HTERT RPE-1 (cell line): Measurements from ENCODE around the gene HDGF.

Experiments
- in situ Hi-C: fragments of 300-500 bp; cut with MboI; formaldehyde crosslinking; loops from 4 replicates; pipeline ENCODE4 v1.14.3; 2020; ENCODE audit warnings: low sequenced_read_pairs

Gene HDGF

GRCh38 chr1:156726549-156727226 is 24.8 kb downstream of the HDGF start:
- in situ Hi-C loops = no loop called here

GRCh38 chr1:156725683-156726280 is 25.7 kb downstream of the HDGF start:
- in situ Hi-C loops = no loop called here

DNA sequence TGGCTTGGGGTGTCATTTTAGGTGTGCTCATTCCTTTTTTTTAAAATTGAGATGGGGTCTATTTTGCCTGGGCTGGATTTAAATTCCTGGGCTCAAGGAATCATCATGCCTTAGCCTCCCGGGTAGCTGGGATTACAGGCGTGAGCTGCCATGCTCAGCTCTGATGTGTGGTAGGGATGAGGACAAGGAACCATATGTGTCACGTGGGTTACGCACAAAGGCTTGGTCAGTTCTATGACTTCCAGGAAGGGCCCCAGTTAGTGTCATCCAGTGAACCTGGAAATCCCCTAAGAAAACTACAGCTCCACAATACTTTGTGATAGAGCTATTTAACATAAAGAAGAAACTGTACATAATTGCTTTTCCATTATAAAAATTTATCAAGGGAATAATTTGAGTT is 29.9 kb downstream of the HDGF start:
- in situ Hi-C loops = no loop called here

- in situ Hi-C loops = no loop called here
Observed at GRCh38 chr1:156721131-156721530, 30.3 kb downstream of the HDGF start.

GRCh38 chr1:156717351-156717750 is 34.1 kb downstream of the HDGF start:
- in situ Hi-C loops = no loop called here

DNA sequence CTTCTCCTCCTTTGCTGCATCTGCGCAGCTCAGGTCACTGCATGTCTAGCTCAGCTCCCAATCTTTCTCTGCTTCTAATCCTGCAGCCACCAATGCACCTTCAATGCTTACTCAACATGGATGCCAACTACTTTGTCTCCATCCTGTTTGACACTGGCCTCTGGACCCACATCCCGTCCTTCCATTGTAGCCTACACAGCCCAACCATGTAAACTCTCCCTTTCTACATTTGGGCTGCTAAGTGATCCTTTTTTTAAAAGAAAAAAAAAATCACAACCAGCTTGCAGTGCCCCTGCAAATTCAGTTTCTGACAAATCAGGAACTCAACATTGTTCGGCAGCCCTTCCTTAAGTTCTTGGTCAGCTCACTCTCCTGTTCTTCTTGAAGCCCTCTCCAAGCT is 36.6 kb downstream of the HDGF start:
- in situ Hi-C loops = no loop called here

GRCh38 chr1:156712626-156713025 is 38.8 kb downstream of the HDGF start:
- in situ Hi-C loops = no loop called here

GRCh38 chr1:156711011-156711817 is 40.3 kb downstream of the HDGF start:
- in situ Hi-C loops = no loop called here

DNA sequence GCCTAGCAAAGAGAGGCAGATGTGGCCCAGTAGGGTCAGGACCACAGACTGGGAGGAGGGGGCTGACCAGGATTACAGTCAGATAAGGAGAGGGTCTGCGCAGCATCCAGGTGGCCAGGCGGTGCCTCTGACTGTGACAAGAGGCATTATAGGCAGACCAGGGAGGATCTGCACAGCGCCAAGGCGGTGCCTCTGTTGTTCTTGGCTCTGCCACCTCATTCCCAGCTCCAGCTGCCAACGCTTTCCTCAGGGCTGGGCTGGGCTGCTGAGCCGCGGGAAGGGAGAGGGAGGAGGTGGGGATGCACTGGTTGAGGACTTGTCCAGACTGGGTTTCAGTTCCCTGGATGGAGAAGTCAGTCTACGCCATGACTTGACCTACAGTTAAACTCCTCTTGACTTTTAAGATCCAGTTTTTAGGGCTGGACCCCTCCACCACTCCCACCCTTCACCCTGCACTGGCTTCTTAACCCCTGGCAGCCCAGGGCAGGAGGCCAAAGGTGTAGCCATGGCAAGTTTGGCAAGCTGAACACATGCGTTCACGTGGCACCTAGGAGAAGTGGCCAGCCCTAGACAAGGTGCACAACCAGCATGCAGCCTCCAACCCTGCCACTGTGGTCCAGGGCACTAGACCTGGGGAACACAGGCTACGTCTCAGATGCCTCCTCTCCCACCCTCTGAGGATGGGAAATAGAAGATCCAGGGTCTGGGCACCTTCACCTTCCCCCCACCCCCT is 41.6 kb downstream of the HDGF start:
- in situ Hi-C loops = no loop called here

DNA sequence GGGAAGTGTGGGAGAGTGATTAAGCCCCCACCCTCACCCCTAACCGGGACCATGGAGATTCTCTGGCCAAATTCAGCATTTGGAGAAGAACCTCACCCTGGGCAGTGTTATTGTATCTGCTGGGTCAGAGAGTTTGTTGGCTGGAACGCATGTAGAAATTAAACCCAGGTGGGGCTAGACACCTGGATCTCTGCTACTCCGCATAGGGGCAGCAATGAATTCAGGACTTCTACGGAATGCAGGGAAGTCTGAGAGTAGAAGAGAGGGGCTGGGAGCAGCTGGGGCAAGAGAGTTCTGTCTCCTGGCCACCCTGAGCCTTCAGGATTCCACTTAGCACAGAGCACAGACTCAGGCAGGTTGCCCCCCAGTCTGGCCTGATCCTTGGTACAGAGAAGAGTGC is 42.4 kb downstream of the HDGF start:
- in situ Hi-C loops = no loop called here

- in situ Hi-C loops = no loop called here
Observed at GRCh38 chr1:156708218-156708661, 43.2 kb downstream of the HDGF start.

- in situ Hi-C loops = no loop called here
Observed at GRCh38 chr1:156707417-156708217, 43.9 kb downstream of the HDGF start.

DNA sequence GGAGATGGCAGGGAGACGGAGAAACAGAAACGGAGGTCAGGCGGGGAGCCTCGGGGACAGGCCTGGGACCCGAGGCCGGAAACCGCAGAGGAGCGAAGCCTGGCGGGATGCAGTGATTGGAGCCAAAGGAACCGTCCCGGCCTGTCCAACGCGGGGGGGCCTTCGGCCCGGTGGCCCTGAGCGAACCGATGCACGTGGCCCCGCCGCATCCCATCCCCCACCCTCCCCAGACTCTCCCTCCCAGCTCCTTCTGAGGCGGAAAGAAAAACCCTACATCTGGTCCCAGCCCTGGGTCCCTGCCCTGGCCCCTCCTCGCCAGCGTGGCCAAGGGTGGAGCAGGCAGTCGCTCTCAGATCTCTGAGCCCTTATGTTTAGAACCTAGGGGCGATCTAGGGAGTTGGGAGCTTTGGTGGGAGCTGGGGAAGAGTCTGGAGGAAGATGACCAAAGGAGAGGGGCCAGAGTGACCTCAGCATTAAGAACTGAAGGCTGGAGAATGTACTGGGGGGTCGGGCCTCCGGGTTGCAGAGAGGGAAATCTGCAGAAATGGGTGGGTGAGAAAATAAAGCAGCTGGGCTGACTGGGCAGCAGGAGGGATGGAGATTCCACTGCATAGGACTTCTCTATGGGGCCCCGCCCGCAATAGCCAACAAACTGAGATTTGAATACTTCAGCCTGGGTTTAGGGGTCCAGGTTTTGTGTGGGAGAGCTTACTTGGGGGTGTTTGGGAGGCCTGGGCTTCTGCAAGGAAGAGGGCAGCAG is 44.6 kb downstream of the HDGF start:
- in situ Hi-C loops = no loop called here

DNA sequence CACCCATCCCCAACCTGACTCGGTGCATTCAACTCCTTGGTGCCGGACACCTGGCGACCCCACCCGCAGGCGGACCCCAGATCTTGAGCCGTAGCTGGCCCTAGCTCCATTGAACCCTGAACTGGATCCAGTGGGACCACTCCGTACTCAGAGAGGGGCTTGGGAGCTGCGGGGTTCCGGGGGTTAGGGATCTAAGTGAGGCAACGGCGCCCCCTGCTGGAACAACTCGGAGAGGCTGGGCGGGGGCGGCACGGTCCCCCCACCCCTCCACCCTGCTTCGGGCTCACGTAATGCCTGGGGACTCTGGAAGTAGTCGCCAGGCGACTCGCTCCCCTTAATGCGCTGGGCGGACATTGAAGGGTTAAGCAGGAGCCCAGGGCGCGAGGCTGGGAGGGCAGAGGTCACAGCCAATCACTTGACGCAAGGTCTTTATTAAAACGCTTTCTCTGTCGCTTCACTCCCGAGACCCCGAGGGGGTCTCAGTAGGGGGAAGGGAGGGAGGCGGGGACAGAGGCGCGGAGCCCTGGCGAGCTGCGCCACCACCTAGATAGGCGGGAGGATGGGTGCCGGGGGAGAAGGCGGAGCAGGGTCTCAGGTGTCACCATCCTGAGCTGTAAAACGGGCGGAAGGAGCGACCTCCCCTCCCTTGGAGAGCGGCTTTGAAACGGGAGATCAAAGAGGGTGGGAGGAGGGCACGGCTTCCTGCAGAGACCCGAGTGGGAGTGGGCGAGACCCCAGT is 45.4 kb downstream of the HDGF start:
- in situ Hi-C loops = no loop called here

DNA sequence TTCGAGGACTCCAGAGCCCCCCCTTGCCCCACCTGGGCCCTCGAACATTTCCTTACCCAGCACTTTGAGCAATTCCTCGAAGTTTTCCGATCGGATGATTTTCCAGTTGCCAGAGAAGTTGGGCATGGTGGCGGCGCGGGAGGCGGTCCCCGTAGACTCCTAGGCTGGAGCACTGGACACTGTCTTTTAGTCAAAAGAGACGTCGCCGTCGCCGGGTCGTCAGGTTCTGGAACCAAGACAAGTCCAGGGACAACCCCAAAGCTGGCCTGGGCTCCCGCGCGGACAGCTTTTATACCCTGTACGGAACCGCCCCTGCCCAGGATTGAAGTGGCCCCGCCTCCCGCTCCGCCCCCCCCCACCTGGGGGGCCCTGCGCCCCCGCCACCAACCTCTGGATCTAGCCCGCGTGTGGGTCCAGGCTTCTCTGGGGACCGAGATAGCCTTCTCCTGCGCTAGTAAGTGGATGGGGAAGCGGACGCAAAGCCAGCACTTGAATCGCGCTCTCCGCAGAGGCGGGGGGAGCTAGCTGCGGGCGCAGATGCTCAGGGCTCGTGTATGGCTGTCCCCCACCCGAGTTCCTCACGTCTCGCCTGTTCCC is 46.1 kb downstream of the HDGF start, which contains the start of gene CRABP2:
Gene CRABP2, minus strand, starts transcription at position 263 of the 597 bp plus-strand sequence. Its CDS starts 137 bp downstream, at position 126.
- in situ Hi-C loops = no loop called here

DNA sequence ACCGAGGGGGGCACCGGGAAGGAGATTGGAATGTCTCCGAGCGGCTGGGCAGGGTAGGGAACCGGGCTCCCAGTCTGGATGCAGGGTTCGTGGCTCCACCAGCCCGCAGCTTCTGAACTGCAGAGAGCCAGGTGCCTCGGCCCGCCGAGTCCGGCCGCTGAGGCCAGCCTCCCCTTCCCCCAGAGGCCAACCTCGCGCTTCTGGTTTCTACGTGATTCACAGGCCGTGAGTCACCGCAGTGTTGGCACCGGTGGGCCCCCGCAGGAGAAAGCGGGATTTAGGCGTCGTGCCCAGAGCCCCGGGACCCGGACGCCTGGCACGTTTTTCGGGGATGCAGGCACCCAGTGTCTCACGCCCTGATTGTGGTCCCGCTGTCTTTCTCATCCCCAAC is 46.5 kb downstream of the HDGF start:
- in situ Hi-C loops = no loop called here

DNA sequence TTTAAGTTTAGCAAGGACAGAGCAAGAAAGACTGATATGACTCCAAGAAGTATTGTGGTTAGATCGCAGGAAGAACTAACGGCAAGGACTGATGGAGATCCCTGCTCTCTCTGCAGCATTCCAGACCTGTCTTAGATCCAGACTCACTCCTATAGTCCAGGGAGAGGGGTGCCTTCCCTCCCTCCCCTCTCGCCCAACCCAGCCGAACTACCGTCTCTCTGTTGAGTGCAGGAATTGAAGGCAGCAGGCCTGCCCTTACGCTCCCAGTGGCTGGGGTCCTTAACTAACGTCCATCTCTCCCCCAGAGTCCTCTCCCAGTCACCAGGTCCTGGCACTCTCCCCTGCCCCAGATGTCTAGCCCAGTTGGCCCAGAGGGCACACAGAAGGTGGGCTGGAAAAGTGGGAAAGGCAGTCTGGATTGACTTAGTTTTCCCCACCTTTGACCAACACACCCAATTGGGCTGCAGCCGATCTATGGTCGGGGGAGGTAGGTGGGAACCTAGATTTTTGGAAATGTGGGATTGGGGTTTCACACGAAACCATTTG is 47.2 kb downstream of the HDGF start:
- in situ Hi-C loops = no loop called here

DNA sequence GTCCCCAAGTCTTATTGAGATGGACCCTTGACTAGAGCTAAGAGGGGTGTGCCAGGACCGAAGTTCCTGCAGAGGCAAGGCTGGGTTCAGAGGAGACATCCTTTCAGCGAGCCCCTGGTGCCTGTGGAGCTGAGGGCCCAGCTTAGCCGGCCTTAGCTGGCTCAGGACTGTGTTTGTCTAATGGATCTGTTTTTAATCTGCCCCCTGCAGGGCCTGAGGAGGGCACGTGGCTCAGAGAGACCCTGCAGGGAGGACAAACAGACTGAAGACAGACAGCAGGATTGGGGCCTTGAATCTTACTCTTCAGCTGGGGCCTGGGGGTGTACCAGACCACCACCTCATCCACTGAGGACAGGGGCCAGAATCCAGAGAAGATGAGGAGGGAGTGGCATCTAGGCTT is 47.7 kb downstream of the HDGF start:
- in situ Hi-C loops = no loop called here
